Peyer's patch (tissue), 4 donors: ENCODE measurements around the gene KRTAP5-3. TPM values are rescaled to one million over a fixed set of nuclear protein-coding genes. Genes with fewer than 3 reads are reported as not detected.
A peak's percentile ranks its signal among the peaks of the same experiment; 100 is the strongest.

ENCODE experiments used
- DNase-seq, 3 donors: peaks; one replicate each; pipeline ENCODE4 v3.0.0-alpha.2; 2017 to 2019
- H3K27ac ChIP-seq, 4 donors: fragments of 200-600 bp; sonication (generic); one replicate each; pipeline ENCODE4 v1.5.1; 2016 to 2019
- H3K27me3 ChIP-seq, 2 donors: fragments of 200-600 bp; sonication (generic); one replicate each; pipeline ENCODE4 v1.5.1; 2019
- H3K36me3 ChIP-seq, 3 donors: fragments of 200-600 bp; sonication (generic); one replicate each; pipeline ENCODE4 v1.5.1; 2016 to 2019
- H3K4me1 ChIP-seq, 4 donors: fragments of 200-600 bp; sonication (generic); one replicate each; pipeline ENCODE4 v1.5.1; 2016 to 2019
- H3K4me3 ChIP-seq, 4 donors: fragments of 200-600 bp; sonication (generic); 1 replicate in 3 of 4; 2 replicates in 1 of 4; pipeline ENCODE4 v1.5.1; 2016 to 2019; ENCODE audit warnings: mild to moderate bottlenecking in 1 of 4
- H3K9me3 ChIP-seq, 4 donors: fragments of 200-600 bp; sonication (generic); one replicate each; pipeline ENCODE4 v1.5.1; 2016 to 2019; ENCODE audit warnings: mild to moderate bottlenecking in 1 of 4
- POLR2A ChIP-seq, 2 donors: fragments of 450-650 bp; IDR thresholded peaks; one replicate each; pipeline ENCODE4 v1.5.1; 2017; ENCODE audit warnings: antibody characterized with exemption in 2 of 2, mild to moderate bottlenecking in 2 of 2, moderate library complexity in 2 of 2
- total RNA-seq, 4 donors: library from RNA; depleted of rRNA; stranded (reverse); fragments of >200 nt; gene quantifications; one replicate each; pipeline ENCODE4 v1.1.0, GENCODE V29; 2016
- TF ChIP-seq, protein P1 (sequence below), 6 experiments: fragments of 450-650 bp in 4 of 6; fragments of 200-600 bp in 2 of 6; sonication (generic) in 1 of 6; IDR thresholded peaks; one replicate each; pipeline ENCODE4 v1.5.1; 2017 to 2019; ENCODE audit warnings: antibody characterized with exemption in 6 of 6, mild to moderate bottlenecking in 3 of 6, moderate library complexity in 1 of 6

Gene KRTAP5-3, protein sequence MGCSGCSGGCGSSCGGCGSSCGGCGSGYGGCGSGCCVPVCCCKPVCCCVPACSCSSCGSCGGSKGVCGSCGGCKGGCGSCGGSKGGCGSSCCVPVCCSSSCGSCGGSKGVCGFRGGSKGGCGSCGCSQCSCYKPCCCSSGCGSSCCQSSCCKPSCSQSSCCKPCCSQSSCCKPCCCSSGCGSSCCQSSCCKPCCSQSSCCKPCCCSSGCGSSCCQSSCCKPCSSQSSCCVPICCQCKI
- not detected for total RNA-seq

DNA sequence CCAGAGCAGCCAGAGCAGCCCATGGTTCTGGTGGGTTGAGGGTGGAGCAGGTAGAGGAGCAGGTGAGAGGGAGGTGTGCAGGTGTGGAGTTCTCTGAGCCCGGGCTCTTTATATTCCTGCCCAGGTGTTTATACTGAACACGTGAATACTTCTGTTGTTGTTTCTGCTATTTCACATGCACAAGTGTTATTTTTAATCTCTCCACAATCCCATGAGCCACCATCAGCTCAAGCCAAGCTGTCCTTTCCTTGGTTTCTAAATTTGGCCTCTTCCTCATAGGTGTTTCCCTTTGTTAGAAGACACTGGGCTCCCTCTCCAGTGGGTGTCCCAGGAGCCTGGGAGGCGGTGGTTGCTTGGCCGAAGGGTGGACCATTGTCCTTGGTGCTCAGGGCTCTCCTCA lies at the start of gene KRTAP5-3:
Gene KRTAP5-3 (minus strand): TSS at position 101 of the 400 bp plus-strand sequence. CDS start 78 bp downstream, at position 23.
- TF ChIP-seq, protein P1, sequence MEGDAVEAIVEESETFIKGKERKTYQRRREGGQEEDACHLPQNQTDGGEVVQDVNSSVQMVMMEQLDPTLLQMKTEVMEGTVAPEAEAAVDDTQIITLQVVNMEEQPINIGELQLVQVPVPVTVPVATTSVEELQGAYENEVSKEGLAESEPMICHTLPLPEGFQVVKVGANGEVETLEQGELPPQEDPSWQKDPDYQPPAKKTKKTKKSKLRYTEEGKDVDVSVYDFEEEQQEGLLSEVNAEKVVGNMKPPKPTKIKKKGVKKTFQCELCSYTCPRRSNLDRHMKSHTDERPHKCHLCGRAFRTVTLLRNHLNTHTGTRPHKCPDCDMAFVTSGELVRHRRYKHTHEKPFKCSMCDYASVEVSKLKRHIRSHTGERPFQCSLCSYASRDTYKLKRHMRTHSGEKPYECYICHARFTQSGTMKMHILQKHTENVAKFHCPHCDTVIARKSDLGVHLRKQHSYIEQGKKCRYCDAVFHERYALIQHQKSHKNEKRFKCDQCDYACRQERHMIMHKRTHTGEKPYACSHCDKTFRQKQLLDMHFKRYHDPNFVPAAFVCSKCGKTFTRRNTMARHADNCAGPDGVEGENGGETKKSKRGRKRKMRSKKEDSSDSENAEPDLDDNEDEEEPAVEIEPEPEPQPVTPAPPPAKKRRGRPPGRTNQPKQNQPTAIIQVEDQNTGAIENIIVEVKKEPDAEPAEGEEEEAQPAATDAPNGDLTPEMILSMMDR (IDR thresholded peaks at IDR 0.05): no peak

DNA sequence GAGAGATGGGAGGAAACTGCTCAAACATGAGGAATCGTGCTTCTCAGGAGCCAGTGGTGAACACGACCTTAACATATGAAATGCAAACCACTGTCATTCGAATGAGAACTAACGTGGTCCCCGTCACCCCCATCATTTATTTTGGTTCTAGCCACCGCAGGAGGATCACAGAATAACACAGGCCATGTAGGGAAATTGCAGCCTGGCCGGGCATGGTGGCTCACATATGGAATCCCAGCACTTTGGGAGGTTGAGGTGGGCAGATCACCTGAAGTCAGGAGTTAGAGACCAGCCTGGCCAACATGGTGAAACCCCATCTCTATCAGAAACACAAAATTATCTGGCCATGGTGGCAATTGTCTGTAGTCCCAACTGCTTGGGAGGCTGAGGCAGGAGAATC lies 48.4 kb upstream of the KRTAP5-3 start:
- Histone ChIP-seq H3K27me3 (no peaks in the 10 kb centered on the region), H3K27ac (no peak overlapping the region), H3K4me3 (no peak overlapping the region), H3K9me3 (no peaks in the 10 kb centered on the region), H3K36me3 (no peaks in the 10 kb centered on the region), H3K4me1 (peaks cover 0 to 11% (median 2%) of the 10 kb centered on the region in 4 donors)
- peak in 1 of 3 donors; percentile 25 for DNase-seq
- no peak for TF ChIP-seq POLR2A (IDR thresholded peaks at IDR 0.05)
- TF ChIP-seq, protein P1 (IDR thresholded peaks at IDR 0.05): no peak

More for the DNA sequence above, at the start of gene KRTAP5-3:
- Histone ChIP-seq H3K27ac (no peak within 1 kb of the TSS), H3K27me3 (no peaks in the 10 kb centered on the region), H3K4me1 (no peaks in the 10 kb centered on the region), H3K4me3 (no peak within 1 kb of the TSS), H3K9me3 (no peaks in the 10 kb centered on the region), H3K36me3 (no peaks in the 10 kb centered on the region)
- no peak for DNase-seq

DNA sequence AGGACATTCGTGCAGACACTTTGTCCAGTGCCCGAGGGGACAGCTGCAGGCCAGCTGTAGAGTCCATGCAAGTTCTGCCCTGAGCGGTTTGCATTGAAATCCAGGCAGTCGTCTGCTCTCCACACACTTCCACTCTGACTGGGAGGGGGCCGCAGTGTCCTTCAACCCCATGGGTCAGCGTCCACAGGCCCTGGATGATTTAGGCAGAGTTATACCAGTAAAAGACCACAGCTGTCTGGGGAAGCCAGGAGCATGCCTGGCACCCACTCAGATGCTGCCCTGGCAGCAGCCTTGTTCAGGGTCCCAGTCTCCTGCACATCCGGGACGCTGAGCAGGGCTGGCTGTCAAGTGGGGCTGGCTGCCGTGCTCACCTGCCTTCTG lies 47.8 kb upstream of the KRTAP5-3 start:
- H3K36me3 ChIP-seq: no peaks in the 10 kb centered on the region
- no peaks in the 10 kb centered on the region for H3K9me3 ChIP-seq
- peaks cover 0 to 11% (median 2%) of the 10 kb centered on the region in 4 donors for H3K4me1 ChIP-seq
- H3K27me3 ChIP-seq: no peaks in the 10 kb centered on the region
- TF ChIP-seq POLR2A (IDR thresholded peaks at IDR 0.05): no peak
- TF ChIP-seq, protein P1 (IDR thresholded peaks at IDR 0.05): no peak
- peak in 1 of 3 donors; percentile 28 for DNase-seq
- no peak overlapping the region for H3K27ac ChIP-seq
- H3K4me3 ChIP-seq: no peak overlapping the region

DNA sequence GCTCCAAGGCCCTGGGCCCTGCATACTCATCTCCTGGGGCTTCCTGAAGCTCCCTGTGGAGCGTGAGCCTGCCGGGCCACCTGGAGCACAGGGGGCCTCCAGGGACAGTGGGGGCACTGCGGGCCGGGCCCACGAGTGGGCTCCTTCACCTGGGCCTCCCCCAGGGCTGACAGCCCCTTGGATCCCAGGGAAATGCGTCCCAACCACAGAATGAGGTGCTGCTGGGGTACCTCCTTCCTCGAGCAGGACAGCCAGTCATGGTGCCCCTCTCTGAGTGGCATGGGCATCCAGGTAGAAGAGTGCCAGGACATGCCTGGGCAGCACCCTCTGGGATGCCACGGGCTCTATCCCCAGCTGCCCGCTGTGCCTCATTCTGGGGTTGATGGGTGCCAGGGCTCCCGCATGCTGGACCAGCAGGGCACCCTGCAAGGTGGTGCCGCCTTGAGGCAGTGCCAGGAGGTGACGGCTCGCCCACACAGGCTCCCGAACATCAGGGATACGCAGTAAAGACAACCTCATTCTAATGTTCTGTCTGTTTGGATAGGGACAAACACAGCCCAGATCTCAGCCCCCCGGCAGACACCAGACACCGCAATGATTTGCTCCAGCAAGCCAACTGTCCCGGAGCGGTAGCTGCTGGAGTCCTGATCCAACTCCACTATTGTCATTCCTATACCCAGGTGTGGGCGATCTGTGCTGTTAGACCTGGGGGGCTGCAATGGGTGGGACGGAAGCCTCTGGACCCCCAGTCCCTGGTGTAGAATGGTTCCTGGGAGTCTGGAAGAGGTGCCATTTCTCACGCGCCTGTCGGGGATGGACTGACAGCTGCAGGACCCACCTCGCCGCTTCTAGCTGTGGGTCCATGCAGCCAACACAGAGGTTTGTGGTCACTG lies 47.2 kb upstream of the KRTAP5-3 start:
- Histone ChIP-seq H3K4me1 (peaks cover 0 to 11% (median 2%) of the 10 kb centered on the region in 4 donors), H3K27ac (no peak overlapping the region), H3K4me3 (no peak overlapping the region), H3K36me3 (no peaks in the 10 kb centered on the region), H3K27me3 (no peaks in the 10 kb centered on the region), H3K9me3 (no peaks in the 10 kb centered on the region)
- TF ChIP-seq, protein P1 (IDR thresholded peaks at IDR 0.05): no peak
- TF ChIP-seq POLR2A (IDR thresholded peaks at IDR 0.05): no peak
- DNase-seq: peak in 1 of 3 donors; percentile 36

DNA sequence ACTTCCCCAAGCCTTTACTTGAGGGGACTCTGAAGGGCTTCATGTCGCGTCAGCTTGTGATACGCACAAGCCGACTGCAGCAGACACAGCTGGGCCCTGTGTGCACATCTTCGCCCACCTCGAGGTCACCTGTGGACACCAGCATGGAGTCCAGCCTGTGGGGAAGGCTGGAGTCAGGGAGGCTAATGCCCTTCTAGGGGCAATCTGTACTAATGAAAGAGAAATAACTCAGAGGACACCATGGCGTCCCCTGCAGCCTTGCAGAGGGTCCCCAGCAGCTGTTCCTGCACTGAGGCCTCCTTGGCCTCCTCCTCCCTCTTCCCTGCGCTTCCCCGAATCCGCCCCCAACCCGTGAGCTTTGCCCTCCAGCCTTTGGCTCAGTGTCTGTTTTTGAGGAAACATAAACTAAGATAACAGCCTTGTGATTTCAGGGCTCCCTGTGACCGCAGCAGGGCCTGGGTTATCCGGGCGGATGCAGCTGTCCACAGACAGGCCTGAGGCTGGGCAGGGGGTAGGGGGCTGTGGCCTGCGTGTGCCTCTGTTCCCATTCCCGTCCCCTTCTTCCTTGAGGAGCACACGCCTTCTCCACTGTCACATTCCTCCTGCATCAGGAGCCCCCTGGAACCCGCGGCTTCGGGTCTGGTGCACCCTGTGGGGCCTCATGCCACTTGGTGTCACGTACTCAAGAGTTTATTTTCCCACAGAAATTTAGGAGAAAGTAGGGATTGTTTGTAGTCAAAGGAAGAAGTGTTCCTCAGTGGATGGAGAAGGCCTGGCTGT lies 46.3 kb upstream of the KRTAP5-3 start:
- Histone ChIP-seq H3K36me3 (no peaks in the 10 kb centered on the region), H3K4me1 (peaks cover 0 to 11% (median 2%) of the 10 kb centered on the region in 4 donors), H3K9me3 (no peaks in the 10 kb centered on the region), H3K27ac (no peak overlapping the region), H3K27me3 (no peaks in the 10 kb centered on the region), H3K4me3 (no peak overlapping the region)
- peak in 2 of 3 donors; percentile 43 for DNase-seq
- TF ChIP-seq POLR2A (IDR thresholded peaks at IDR 0.05): no peak
- TF ChIP-seq, protein P1 (IDR thresholded peaks at IDR 0.05): no peak
